Lower lobe of right lung (tissue), 2 donors: ENCODE measurements around the gene PRDM15. TPM values are rescaled to one million over a fixed set of nuclear protein-coding genes. Genes with fewer than 3 reads are reported as not detected.

Source experiments
- ATAC-seq, 2 donors: fragments of 200-7000 bp; cut with Tn5 transposase; one replicate each; pipeline ENCODE4 v1.9.1; 2020 to 2022; ENCODE audit warnings: mild to moderate bottlenecking in 2 of 2, moderate library complexity in 2 of 2
- DNase-seq: peaks from one replicate; pipeline ENCODE4 v3.0.0-alpha.2; 2020
- H3K27ac ChIP-seq: fragments of 200-600 bp; one replicate; pipeline ENCODE4 v1.8.0; 2022
- H3K27me3 ChIP-seq: fragments of 200-600 bp; one replicate; pipeline ENCODE4 v1.8.0; 2022; ENCODE audit warnings: low read depth
- H3K36me3 ChIP-seq: fragments of 200-600 bp; one replicate; pipeline ENCODE4 v1.8.0; 2022; ENCODE audit warnings: mild to moderate bottlenecking
- H3K4me1 ChIP-seq: fragments of 200-600 bp; one replicate; pipeline ENCODE4 v1.8.0; 2022
- H3K4me3 ChIP-seq: fragments of 200-600 bp; one replicate; pipeline ENCODE4 v1.8.0; 2022; ENCODE audit warnings: mild to moderate bottlenecking
- H3K9me3 ChIP-seq: fragments of 200-600 bp; one replicate; pipeline ENCODE4 v1.8.0; 2022
- CTCF ChIP-seq: fragments of 200-600 bp; IDR thresholded peaks from one replicate; pipeline ENCODE4 v1.8.0; 2022; ENCODE audit warnings: antibody characterized with exemption, mild to moderate bottlenecking
- intact Hi-C: fragments of 100-400 bp; cut with DNase I; formaldehyde crosslinking; loops from one replicate; pipeline ENCODE4 v1.11.0; 2022
- total RNA-seq: library from RNA; stranded (reverse); fragmentation: NEBNext Ultra II Directional; extraction: Animal tissue kit (Norgen Biotek cat#: 25700); gene quantifications from one replicate; pipeline ENCODE4 v1.2.1, GENCODE V29; 2021
- donor health status: DM: no; HTN: yes; CAD: no; lungs with severe emphysema.

The PRDM15 gene
- total RNA-seq, 1 donor from 2014 or later, result 6.6 TPM

- H3K36me3 ChIP-seq, result peaks cover 11% of the 10 kb centered on the region
- ATAC-seq (no peak), DNase-seq (no peak)
- no peaks in the 10 kb centered on the region for H3K4me1 ChIP-seq
- intact Hi-C loops, result no loop called here
- H3K27ac ChIP-seq, result no peak overlapping the region
- H3K27me3 ChIP-seq, result no peaks in the 10 kb centered on the region
- no peak for TF ChIP-seq CTCF
- no peaks in the 10 kb centered on the region for H3K9me3 ChIP-seq
- H3K4me3 ChIP-seq, result no peak overlapping the region
These were observed 57.9 kb downstream of the PRDM15 start for GRCh38 chr21:41821081-41821755.

- no peak for TF ChIP-seq CTCF
- Histone ChIP-seq H3K4me3 (no peak overlapping the region), H3K9me3 (no peaks in the 10 kb centered on the region), H3K27ac (no peak overlapping the region), H3K36me3 (peaks cover 8% of the 10 kb centered on the region), H3K4me1 (no peaks in the 10 kb centered on the region), H3K27me3 (no peaks in the 10 kb centered on the region)
- intact Hi-C loops, result no loop called here
- DNase-seq (no peak), ATAC-seq (no peak)
These were observed 58.6 kb downstream of the PRDM15 start for GRCh38 chr21:41820384-41821080.

- H3K27ac ChIP-seq, result no peak overlapping the region
- H3K9me3 ChIP-seq, result no peaks in the 10 kb centered on the region
- intact Hi-C loops, result no loop called here
- no peaks in the 10 kb centered on the region for H3K27me3 ChIP-seq
- H3K4me1 ChIP-seq, result no peaks in the 10 kb centered on the region
- H3K36me3 ChIP-seq, result peaks cover 7% of the 10 kb centered on the region
- no peak for DNase-seq
- no peak for ATAC-seq
- no peak overlapping the region for H3K4me3 ChIP-seq
- no peak for TF ChIP-seq CTCF
These were observed 59.3 kb downstream of the PRDM15 start for GRCh38 chr21:41819856-41820281.

- no peak for ATAC-seq
- H3K9me3 ChIP-seq, result no peaks in the 10 kb centered on the region
- no peak for TF ChIP-seq CTCF
- H3K27ac ChIP-seq, result no peak overlapping the region
- H3K27me3 ChIP-seq, result no peaks in the 10 kb centered on the region
- H3K4me1 ChIP-seq, result no peaks in the 10 kb centered on the region
- DNase-seq, result no peak
- peaks cover 7% of the 10 kb centered on the region for H3K36me3 ChIP-seq
- no peak overlapping the region for H3K4me3 ChIP-seq
- intact Hi-C loops, result no loop called here
These were observed 59.8 kb downstream of the PRDM15 start for GRCh38 chr21:41819236-41819855.

GRCh38 chr21:41817877-41818855 is 61.0 kb downstream of the PRDM15 start:
- Histone ChIP-seq H3K9me3 (no peaks in the 10 kb centered on the region), H3K36me3 (peaks cover 12% of the 10 kb centered on the region), H3K27me3 (no peaks in the 10 kb centered on the region), H3K4me3 (no peak overlapping the region), H3K27ac (no peak overlapping the region), H3K4me1 (no peaks in the 10 kb centered on the region)
- DNase-seq, result no peak
- intact Hi-C loops, result no loop called here
- TF ChIP-seq CTCF, result no peak
- no peak for ATAC-seq
